ENCODE results near the gene COLQ. TPM values are rescaled to one million over a fixed set of nuclear protein-coding genes. Genes with fewer than 3 reads are reported as not detected.

COLQ gene
- total RNA-seq, 1 experiment from 2014 or later, result 1.5 TPM

GRCh38 chr3:15542614-15543013 lies 21.1 kb upstream of the COLQ start:
- ChIA-PET POLR2A (ENCODE audit: unreplicated experiment) (interaction anchor here (0.6 kb wide), 1 partner anchor 18 kb away, joined by 3 read pairs; no protein-coding TSS in a partner anchor), CTCF (no interaction called here)
- no TSS peak for BruUV-seq (replicated peaks)
- no peak for TF ChIP-seq EZH2phosphoT487 (IDR thresholded peaks at IDR 0.05; ENCODE audit: borderline replicate concordance, low read length)
- TF ChIP-seq CTCF (conservative IDR thresholded peaks at IDR 0.05; ENCODE audit: low read depth, low read length), result no peak
- Histone ChIP-seq H3K4me2 (ENCODE audit: low read length) (no peak overlapping the region), H3K79me2 (ENCODE audit: low read length) (no peaks in the 10 kb centered on the region), H3K36me3 (ENCODE audit: low read depth, low read length) (no peaks in the 10 kb centered on the region), H3F3A (ENCODE audit: low read length, unreplicated experiment) (no peaks in the 10 kb centered on the region), H4K20me1 (ENCODE audit: low read length) (no peaks in the 10 kb centered on the region), H3K4me3 (ENCODE audit: low read length) (no peak overlapping the region), H3K27ac (ENCODE audit: low read length) (no peak overlapping the region), H3K27me3 (ENCODE audit: low read length) (no peaks in the 10 kb centered on the region), H3K4me1 (ENCODE audit: insufficient read depth, low read length) (no peaks in the 10 kb centered on the region), H3K9me3 (ENCODE audit: low read length) (no peaks in the 10 kb centered on the region), H2AFZ (ENCODE audit: low read length) (no peak overlapping the region), H3K9ac (ENCODE audit: low read length) (no peak overlapping the region), H3K9me2 (replicated peaks; ENCODE audit: low read length) (no peaks in the 10 kb centered on the region)
- no peak for ATAC-seq
- DNase-seq, result no peak
- intact Hi-C loops (cut with micrococcal nuclease), result no loop called here

- Histone ChIP-seq H3K9me3 (ENCODE audit: low read length) (no peaks in the 10 kb centered on the region), H3K4me1 (ENCODE audit: insufficient read depth, low read length) (no peaks in the 10 kb centered on the region), H2AFZ (ENCODE audit: low read length) (no peak overlapping the region), H4K20me1 (ENCODE audit: low read length) (no peaks in the 10 kb centered on the region), H3K27ac (ENCODE audit: low read length) (no peak overlapping the region), H3F3A (ENCODE audit: low read length, unreplicated experiment) (no peaks in the 10 kb centered on the region), H3K79me2 (ENCODE audit: low read length) (no peaks in the 10 kb centered on the region), H3K4me3 (ENCODE audit: low read length) (no peak overlapping the region), H3K9ac (ENCODE audit: low read length) (no peak overlapping the region), H3K27me3 (ENCODE audit: low read length) (no peaks in the 10 kb centered on the region), H3K9me2 (replicated peaks; ENCODE audit: low read length) (no peaks in the 10 kb centered on the region), H3K36me3 (ENCODE audit: low read depth, low read length) (no peaks in the 10 kb centered on the region), H3K4me2 (ENCODE audit: low read length) (no peak overlapping the region)
- POLR2A ChIA-PET (ENCODE audit: unreplicated experiment), result interaction anchor here (0.7 kb wide), 1 partner anchor 13 kb away, joined by 8 read pairs; no protein-coding TSS in a partner anchor
- no peak for ATAC-seq
- TF ChIP-seq EZH2phosphoT487 (IDR thresholded peaks at IDR 0.05; ENCODE audit: borderline replicate concordance, low read length) (no peak), CTCF (conservative IDR thresholded peaks at IDR 0.05; ENCODE audit: low read depth, low read length) (no peak), EZH2 (IDR thresholded peaks at IDR 0.05; ENCODE audit: low read length, unreplicated experiment) (no peak)
- CTCF ChIA-PET, result no interaction called here
- intact Hi-C loops (cut with micrococcal nuclease), result no loop called here
- no TSS peak for BruUV-seq (replicated peaks)
- DNase-seq, result no peak
Measured at GRCh38 chr3:15541371-15541770, 19.9 kb upstream of the COLQ start.

- no peak for DNase-seq
- no peak overlapping the region for H2AFZ ChIP-seq (ENCODE audit: low read length)
- ATAC-seq, result no peak
- H3K4me1 ChIP-seq (ENCODE audit: insufficient read depth, low read length), result no peaks in the 10 kb centered on the region
- no peak overlapping the region for H3K4me2 ChIP-seq (ENCODE audit: low read length)
- ChIA-PET POLR2A (ENCODE audit: unreplicated experiment) (no interaction called here), CTCF (no interaction called here)
- no peaks in the 10 kb centered on the region for H4K20me1 ChIP-seq (ENCODE audit: low read length)
- no peaks in the 10 kb centered on the region for H3K9me2 ChIP-seq (replicated peaks; ENCODE audit: low read length)
- H3K4me3 ChIP-seq (ENCODE audit: low read length), result no peak overlapping the region
- H3F3A ChIP-seq (ENCODE audit: low read length, unreplicated experiment), result no peaks in the 10 kb centered on the region
- no peaks in the 10 kb centered on the region for H3K79me2 ChIP-seq (ENCODE audit: low read length)
- H3K27me3 ChIP-seq (ENCODE audit: low read length), result no peaks in the 10 kb centered on the region
- intact Hi-C loops (cut with micrococcal nuclease), result no loop called here
- TF ChIP-seq EZH2 (IDR thresholded peaks at IDR 0.05; ENCODE audit: low read length, unreplicated experiment) (no peak), EZH2phosphoT487 (IDR thresholded peaks at IDR 0.05; ENCODE audit: borderline replicate concordance, low read length) (no peak), CTCF (conservative IDR thresholded peaks at IDR 0.05; ENCODE audit: low read depth, low read length) (no peak)
- no peak overlapping the region for H3K27ac ChIP-seq (ENCODE audit: low read length)
- no peaks in the 10 kb centered on the region for H3K36me3 ChIP-seq (ENCODE audit: low read depth, low read length)
- H3K9me3 ChIP-seq (ENCODE audit: low read length), result no peaks in the 10 kb centered on the region
- H3K9ac ChIP-seq (ENCODE audit: low read length), result no peak overlapping the region
- BruUV-seq (replicated peaks), result no TSS peak
Measured at GRCh38 chr3:15539066-15539465, 17.6 kb upstream of the COLQ start.
